KMS-11 (cell line): Measurements from ENCODE around the gene EVC2.

Experiments used
- H2AFZ ChIP-seq: fragments of 200-600 bp; sonication (generic); 2 replicates; pipeline ENCODE4 v1.6.1; 2016; ENCODE audit warnings: antibody characterized with exemption, mixed run types, low read depth
- H3K27ac ChIP-seq: fragments of 200-600 bp; sonication (generic); 2 replicates; pipeline ENCODE4 v1.6.1; 2016; ENCODE audit warnings: mild to moderate bottlenecking, mixed run types
- H3K27me3 ChIP-seq: fragments of 200-600 bp; sonication (generic); 2 replicates; pipeline ENCODE4 v1.6.1; 2017; ENCODE audit warnings: mild to moderate bottlenecking, low read depth, mixed run types, moderate library complexity; ENCODE audit not compliant: insufficient read depth
- H3K36me3 ChIP-seq: fragments of 200-600 bp; sonication (generic); 2 replicates; pipeline ENCODE4 v1.6.1; 2017; ENCODE audit warnings: mild to moderate bottlenecking, mixed run types; ENCODE audit not compliant: insufficient read depth
- H3K4me1 ChIP-seq: fragments of 200-600 bp; sonication (generic); 2 replicates; pipeline ENCODE4 v1.6.1; 2016; ENCODE audit warnings: mild to moderate bottlenecking, low read depth, mixed run types; ENCODE audit not compliant: poor library complexity, severe bottlenecking
- H3K4me2 ChIP-seq: fragments of 200-600 bp; sonication (generic); 2 replicates; pipeline ENCODE4 v1.7.0; 2016; ENCODE audit warnings: mild to moderate bottlenecking, mixed run types
- H3K4me3 ChIP-seq: fragments of 200-600 bp; sonication (generic); IDR thresholded peaks from 2 replicates; pipeline ENCODE4 v1.6.1; 2017; ENCODE audit warnings: low read depth, low read length, mixed read lengths; ENCODE audit not compliant: insufficient read depth
- H3K79me2 ChIP-seq: fragments of 200-600 bp; sonication (generic); 2 replicates; pipeline ENCODE4 v1.6.1; 2016; ENCODE audit warnings: low read depth, mixed run types; ENCODE audit not compliant: insufficient read depth
- H3K9ac ChIP-seq: fragments of 200-600 bp; sonication (generic); 2 replicates; pipeline ENCODE4 v1.6.1; 2016; ENCODE audit warnings: mild to moderate bottlenecking, mixed run types
- H4K20me1 ChIP-seq: fragments of 200-600 bp; sonication (generic); 2 replicates; pipeline ENCODE4 v1.6.1; 2016; ENCODE audit warnings: mild to moderate bottlenecking, mixed run types; ENCODE audit not compliant: insufficient read depth
- TF ChIP-seq, protein P1 (sequence below): fragments of 200-600 bp; sonication (generic); conservative IDR thresholded peaks from 2 replicates; pipeline ENCODE4 v1.6.1; 2017; ENCODE audit warnings: low read depth, mild to moderate bottlenecking, antibody characterized with exemption, low read length, moderate library complexity, mixed read lengths

The EVC2 gene

GRCh38 chr4:5656415-5656814 lies 51.9 kb downstream of the EVC2 start:
- Histone ChIP-seq H3K36me3 (no peaks in the 10 kb centered on the region), H3K4me2 (no peak overlapping the region), H3K4me3 (no peak overlapping the region), H3K79me2 (no peaks in the 10 kb centered on the region), H3K27me3 (no peaks in the 10 kb centered on the region), H4K20me1 (no peaks in the 10 kb centered on the region), H3K4me1 (no peaks in the 10 kb centered on the region), H3K27ac (no peak overlapping the region), H3K9ac (no peak overlapping the region), H2AFZ (no peak overlapping the region)
- TF ChIP-seq, protein P1, sequence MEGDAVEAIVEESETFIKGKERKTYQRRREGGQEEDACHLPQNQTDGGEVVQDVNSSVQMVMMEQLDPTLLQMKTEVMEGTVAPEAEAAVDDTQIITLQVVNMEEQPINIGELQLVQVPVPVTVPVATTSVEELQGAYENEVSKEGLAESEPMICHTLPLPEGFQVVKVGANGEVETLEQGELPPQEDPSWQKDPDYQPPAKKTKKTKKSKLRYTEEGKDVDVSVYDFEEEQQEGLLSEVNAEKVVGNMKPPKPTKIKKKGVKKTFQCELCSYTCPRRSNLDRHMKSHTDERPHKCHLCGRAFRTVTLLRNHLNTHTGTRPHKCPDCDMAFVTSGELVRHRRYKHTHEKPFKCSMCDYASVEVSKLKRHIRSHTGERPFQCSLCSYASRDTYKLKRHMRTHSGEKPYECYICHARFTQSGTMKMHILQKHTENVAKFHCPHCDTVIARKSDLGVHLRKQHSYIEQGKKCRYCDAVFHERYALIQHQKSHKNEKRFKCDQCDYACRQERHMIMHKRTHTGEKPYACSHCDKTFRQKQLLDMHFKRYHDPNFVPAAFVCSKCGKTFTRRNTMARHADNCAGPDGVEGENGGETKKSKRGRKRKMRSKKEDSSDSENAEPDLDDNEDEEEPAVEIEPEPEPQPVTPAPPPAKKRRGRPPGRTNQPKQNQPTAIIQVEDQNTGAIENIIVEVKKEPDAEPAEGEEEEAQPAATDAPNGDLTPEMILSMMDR: no peak

DNA sequence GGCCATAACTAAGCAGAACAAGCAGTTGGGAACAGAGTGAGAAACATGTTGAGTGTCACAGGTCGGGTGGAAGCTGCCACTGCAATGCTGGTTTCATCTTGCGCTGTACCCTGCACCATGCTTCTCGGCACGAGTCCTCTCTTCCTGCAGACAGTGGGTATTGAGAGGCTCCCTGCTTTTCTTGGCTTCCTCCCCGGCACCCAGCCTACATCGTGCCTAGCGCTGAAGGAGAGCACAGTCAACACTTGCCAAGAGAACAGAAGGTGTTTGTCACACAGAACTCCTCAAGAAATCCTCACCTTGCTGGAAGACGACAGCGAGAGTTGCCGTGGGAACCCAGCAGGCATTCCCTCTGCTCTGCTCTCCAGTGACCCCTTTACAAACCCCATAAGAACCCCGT lies 53.6 kb downstream of the EVC2 start:
- H2AFZ ChIP-seq: no peak overlapping the region
- no peaks in the 10 kb centered on the region for H3K79me2 ChIP-seq
- no peak overlapping the region for H3K9ac ChIP-seq
- TF ChIP-seq, protein P1: no peak
- no peaks in the 10 kb centered on the region for H4K20me1 ChIP-seq
- no peak overlapping the region for H3K4me3 ChIP-seq
- no peak overlapping the region for H3K4me2 ChIP-seq
- no peak overlapping the region for H3K27ac ChIP-seq
- H3K4me1 ChIP-seq: no peaks in the 10 kb centered on the region
- no peaks in the 10 kb centered on the region for H3K27me3 ChIP-seq
- H3K36me3 ChIP-seq: no peaks in the 10 kb centered on the region

GRCh38 chr4:5651089-5651488 lies 57.3 kb downstream of the EVC2 start:
- Histone ChIP-seq H3K36me3 (no peaks in the 10 kb centered on the region), H4K20me1 (no peaks in the 10 kb centered on the region), H3K4me3 (no peak overlapping the region), H3K27ac (no peak overlapping the region), H3K4me1 (no peaks in the 10 kb centered on the region), H3K4me2 (no peak overlapping the region), H3K9ac (no peak overlapping the region), H3K79me2 (no peaks in the 10 kb centered on the region), H3K27me3 (no peaks in the 10 kb centered on the region), H2AFZ (no peak overlapping the region)
- TF ChIP-seq, protein P1: no peak

- Histone ChIP-seq H3K79me2 (no peaks in the 10 kb centered on the region), H3K9ac (no peak overlapping the region), H3K4me2 (no peak overlapping the region), H3K36me3 (no peaks in the 10 kb centered on the region), H3K4me1 (no peaks in the 10 kb centered on the region), H2AFZ (no peak overlapping the region), H3K4me3 (no peak overlapping the region), H3K27ac (no peak overlapping the region), H3K27me3 (no peaks in the 10 kb centered on the region), H4K20me1 (no peaks in the 10 kb centered on the region)
- TF ChIP-seq, protein P1: no peak
Observed at GRCh38 chr4:5650040-5650439, 58.3 kb downstream of the EVC2 start.
